KG1 (cell line): ENCODE results near the gene ROPN1B.
"Not testable (repeated sequence)": the region's sequence is repeated elsewhere in the genome, so short reads cannot be mapped to it uniquely, and the experiment has no call there.

ENCODE experiments used
- DNase-seq: peaks from one replicate; lab custom pipeline; 2025; lab: John Stamatoyannopoulos, UW

The ROPN1B gene

DNA sequence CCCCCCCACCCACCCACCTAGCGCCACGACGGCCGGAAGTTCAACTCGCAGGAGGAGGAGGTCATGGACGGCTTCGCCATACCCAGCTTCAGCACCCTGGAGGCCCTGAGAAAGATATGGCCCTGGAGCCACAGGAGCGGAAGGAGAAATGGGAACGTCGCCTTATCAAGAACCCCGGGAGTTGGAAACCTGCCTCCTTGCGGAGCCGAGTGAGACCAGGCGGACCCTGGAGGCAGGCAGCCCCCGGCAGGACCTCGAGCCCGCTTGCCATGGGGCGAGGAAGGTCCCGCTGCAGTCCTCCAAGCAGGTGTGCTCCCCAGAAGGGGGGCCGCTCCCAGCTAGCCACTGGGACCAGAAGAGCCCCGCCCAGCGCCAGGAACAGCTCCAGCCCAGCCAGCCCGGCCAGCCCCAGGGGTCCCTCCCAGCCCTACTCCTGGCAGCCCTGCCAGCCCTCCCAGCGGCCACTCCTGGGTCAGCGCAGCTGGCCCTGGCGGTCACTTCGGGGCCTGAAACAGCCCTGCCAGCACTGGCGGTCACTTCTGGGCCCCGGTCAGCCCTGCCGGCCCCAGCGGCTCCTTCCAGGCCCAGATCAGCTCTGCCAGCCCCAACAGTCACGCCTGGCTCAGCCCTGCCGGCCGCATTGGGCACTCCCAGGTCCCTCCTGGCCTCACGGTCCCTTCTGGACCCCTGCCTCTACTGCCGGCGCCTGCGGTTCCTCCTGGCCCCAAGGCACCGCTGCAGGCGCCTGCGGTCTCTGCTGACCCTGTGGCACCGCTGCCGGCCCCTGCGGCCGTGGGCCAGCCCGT, 10.3 kb upstream of the ROPN1B start:
- no peak for DNase-seq

- DNase-seq: no peak
Observed at GRCh38 chr3:125959317-125960065, 9.5 kb upstream of the ROPN1B start.

GRCh38 chr3:125960066-125960424, 8.9 kb upstream of the ROPN1B start:
- DNase-seq: no peak

- no peak for DNase-seq
Observed at GRCh38 chr3:125960456-125961288, 8.3 kb upstream of the ROPN1B start.

DNA sequence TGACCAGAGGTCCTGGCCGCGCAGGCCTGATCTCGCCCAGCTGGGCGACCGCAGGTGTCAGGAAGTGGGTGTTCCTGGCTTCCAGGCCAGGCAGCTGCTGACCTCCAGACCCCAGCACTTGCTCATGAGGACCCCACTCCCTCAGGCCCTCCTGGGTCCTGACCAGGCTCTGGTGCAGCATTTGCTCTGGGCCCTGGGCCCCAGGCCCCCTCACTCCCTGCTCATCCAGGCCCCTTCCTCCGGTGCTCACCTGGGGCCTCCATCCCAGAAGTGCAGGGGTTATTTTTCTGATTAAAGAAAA, 7.7 kb upstream of the ROPN1B start:
- DNase-seq: no peak

- DNase-seq: not testable (repeated sequence)
Observed at GRCh38 chr3:125963834-125964233, 5.1 kb upstream of the ROPN1B start.

DNA sequence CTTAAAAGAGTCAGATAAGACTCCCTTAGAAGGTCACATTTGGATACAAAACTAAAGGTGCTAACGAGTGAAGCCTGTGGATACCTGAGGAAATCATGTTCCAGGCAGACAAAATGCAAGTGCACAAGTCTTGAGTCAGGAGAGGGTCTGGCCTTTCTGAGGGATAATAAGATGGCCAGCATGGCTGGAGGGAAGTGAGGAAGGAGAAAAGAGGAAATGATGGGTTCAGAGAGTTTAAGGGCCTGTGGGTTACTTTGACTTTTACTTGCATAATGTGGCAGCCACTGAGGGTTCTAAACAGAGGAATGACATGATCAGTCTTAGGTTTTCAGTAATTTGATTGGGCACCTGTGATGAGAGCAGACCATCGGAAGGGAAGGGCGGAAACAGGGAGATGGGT, 3.5 kb upstream of the ROPN1B start:
- DNase-seq: no peak

DNA sequence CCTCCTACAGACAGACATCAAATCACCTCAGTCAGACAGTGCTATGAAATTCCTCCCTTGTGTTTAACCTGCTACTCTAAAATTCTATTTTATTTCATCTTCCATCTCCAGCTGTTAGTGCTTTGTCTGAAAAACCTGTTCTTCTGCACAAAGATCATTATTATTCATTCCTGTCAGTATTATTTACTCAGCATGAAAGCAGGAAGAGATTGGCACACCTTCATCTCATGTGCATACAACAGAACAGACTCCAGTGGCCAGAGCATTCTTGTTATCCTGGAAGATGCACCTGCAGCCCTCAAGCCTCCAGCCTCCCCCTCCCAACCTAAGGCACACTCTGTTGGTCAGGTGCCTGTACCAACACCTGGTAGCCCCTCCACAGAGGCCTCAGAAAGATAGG, 1.8 kb upstream of the ROPN1B start:
- DNase-seq: no peak

DNA sequence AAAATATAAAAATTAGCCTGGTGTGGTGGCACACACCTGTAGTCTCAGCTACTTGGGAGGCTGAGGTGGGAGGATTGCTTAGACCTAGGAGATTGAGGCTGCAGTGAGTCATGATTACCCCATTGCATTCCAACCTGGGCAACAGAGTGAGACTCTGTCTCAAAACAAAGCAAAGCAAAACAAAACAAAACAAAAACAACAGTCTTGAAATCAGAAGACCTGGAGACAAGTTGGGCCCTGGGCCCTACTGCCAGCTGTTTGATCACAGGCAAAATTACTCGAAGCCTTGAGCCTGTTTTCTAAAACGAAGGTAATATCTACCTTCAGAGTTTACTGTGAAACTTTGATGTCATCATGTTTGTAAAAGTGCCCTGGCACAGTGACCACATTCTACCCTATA, 857 bp upstream of the ROPN1B start:
- not testable (repeated sequence) for DNase-seq

- DNase-seq: not testable (repeated sequence)
Observed at GRCh38 chr3:125971997-125972944, 3.3 kb downstream of the ROPN1B start.

DNA sequence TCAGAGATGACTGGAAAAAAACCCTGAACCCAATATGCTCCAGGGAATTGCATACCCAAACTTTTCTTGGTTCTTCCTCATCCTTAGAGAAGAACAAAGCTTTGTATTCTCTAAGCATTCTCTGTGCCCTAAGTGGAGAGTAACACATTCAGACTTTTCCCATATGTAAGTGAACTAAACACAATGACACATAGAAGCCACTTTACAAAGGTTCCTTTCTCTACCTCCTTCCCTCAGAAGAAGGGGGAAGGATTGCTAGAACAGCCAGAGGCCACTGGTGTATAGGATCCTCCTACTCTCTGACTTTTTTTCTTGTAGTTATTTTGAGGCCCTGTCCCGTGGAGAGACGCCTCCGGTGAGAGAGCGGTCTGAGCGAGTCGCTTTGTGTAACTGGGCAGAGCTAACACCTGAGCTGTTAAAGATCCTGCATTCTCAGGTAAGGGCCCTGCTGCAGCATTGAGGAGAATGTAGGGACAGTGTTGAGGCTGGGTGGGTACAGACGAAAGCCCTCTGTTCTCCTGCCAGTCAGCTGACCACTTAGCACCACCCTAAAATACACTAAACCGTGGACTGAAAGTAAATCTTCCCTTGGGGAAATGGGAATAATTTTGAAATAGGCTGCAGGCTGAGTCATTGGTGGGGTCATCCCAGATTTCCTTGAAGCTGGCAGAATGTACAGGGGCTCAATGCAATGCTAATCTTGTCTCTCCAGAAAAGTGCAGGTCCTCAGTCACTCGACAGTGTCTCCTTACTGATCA, 6.4 kb downstream of the ROPN1B start:
- not testable (repeated sequence) for DNase-seq

DNA sequence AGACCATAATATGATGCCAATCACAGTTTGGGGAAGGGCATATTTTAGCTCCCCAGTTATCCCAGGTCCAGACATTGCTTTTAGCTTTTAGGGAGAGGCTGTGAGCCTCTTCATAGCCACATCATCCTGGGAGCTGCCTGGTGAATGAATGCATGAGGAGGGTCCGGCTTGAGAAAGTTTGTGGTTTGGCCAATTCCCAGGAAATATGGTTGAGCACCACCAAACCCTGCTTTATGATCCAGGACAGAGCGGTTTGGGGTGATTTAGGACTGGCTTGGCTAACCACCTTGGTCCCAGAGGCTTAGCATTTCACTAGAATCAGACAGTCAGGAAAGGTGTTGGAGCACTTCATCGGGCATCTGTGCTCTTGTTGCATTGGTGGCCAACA, 7.0 kb downstream of the ROPN1B start:
- DNase-seq: not testable (repeated sequence)

DNA sequence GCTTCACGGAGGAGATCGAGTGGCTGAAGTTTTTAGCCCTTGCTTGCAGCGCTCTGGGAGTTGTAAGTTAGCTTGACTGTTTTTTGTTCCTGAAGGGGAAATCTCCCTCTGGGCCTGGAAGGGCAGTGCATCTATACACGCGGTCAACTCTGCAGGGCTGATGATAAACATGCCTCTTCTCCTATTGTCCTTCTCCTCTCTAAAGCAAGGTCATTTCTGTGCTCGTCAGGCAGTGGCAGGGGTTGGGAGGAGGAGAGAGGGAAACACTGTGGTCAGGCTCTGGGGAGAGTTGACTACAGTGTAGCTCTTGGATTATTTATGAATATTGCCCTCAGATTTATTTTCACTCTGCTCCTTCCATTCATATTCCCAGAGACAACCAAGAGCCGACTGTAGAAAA, 8.1 kb downstream of the ROPN1B start:
- not testable (repeated sequence) for DNase-seq

GRCh38 chr3:125984951-125985350, 16.0 kb downstream of the ROPN1B start:
- not testable (repeated sequence) for DNase-seq

DNA sequence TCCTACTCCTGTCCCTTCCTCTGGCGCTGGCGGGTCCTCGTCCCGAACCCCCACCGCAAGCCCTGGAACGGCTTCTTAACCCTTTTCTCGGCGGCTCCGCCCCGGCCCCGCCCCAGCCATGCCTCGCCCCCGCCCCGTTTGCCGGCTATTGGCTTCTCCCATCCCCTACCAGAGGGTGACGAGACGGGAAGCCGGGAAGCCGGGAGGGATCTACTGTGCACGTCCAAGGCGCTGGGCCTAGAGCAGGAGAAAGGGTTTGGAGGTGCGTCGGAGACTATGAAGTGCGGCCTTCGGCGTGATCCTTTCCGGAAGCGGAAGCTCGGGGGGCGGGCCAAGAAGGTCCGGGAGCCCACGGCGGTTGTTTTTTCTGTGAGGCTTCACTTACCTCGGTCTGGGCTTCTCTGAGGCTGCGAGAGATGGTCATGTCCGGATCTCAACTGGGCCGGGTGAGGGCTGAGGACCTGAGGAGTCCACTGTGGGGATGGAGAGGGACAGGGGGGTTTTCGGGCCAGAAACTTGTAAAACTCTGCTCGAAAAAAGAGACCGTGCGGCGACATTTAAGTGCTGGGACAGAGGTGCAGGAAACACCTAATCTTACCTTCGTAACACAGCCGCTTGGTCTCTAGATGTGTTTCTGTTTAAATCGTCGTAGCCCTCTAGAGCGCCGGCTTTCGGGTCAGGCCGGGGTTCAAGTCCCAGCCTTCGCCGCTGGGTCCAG, 21.4 kb downstream of the ROPN1B start:
- peak; percentile 41 for DNase-seq

DNA sequence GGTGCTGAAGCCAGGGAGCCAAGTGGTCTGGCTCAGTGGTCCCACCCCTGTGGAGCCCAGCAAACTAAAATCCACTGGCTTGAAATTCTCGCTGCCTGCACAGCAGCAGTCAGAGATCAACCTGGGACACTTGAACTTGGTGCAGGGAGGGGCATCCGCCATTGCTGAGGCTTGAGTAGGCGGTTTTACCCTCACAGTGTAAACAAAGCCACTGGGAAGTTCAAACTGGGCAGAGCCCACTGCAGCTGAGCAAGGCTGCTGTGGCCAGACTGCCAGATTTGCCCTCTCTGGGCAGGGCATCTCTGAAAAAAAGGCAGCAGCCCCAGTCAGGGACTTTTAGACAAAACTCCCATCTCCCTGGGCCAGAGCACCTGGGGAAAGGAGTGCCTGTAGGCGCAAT, 27.8 kb downstream of the ROPN1B start:
- DNase-seq: not testable (repeated sequence)

DNA sequence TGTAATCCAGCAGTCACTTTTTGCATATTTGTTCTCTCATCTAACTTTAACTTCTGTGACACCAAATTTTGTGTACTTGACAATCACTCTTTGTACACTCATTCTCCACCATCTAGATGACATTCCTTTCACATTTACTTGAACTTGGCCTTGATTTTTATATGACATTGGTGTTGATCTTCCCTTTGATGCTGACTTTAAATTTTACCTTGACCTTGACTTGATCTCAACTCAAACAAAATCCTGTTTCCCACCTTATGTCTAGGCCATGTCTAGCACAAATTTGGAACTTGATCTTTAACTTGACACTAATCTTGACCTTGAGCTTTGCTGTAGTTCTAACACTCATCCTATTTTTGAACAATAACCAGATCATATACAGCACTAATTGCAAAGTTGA, 33.2 kb downstream of the ROPN1B start:
- no peak for DNase-seq

DNA sequence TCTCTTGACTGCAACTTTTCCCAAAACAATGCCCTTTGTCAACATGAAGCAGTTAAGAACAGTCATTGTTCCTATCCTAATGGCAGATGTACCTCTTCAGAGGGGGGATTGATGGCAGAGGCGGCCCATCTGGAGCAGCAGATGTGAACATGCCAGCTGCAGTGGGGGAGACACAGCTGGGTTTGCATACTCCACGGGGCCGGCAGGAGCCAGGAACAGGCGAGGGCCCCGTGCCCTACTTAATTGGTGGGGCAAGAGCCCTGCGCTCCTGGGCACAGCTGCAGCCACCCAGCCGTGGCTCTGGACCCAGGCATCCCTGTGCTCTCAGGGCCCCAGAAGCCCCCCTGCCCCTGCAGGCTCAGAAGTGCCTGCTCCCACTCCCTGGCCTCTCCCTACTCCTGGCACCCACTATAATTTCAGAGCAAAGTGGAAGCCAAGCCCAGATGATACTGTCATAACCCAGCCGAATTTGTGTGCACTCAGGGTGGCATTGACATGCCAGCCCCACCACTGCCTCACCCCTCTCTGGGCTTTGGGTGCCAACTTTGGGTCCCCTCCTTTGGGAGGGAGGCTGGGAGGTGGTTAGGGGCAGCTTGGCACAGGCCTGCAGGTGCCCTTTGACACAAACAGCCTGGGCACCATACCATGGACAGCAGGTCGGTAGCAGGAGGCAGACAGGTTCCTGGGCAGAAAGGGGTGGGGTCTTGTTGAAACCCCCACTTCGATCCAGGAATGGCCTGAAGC, 34.6 kb downstream of the ROPN1B start:
- no peak for DNase-seq

DNA sequence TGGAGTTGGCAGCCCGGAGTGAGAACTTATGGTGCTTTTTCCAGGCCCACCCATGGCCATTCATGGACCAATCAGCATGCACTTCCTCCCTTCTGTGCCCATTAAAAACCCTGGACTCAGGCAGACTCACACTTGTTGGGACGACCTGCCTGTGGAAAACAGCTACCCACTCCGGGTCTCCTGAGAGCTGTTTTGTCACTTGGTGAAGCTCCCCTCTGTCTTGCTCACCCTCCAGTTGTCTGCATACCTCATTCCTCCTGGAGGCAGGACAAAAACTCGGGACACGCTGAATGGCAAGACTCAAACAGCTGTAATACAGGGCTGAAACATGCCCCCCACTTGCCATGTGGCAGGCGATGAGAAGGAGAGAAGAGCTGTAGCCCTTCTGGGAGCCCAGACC, 35.2 kb downstream of the ROPN1B start:
- DNase-seq: no peak

DNA sequence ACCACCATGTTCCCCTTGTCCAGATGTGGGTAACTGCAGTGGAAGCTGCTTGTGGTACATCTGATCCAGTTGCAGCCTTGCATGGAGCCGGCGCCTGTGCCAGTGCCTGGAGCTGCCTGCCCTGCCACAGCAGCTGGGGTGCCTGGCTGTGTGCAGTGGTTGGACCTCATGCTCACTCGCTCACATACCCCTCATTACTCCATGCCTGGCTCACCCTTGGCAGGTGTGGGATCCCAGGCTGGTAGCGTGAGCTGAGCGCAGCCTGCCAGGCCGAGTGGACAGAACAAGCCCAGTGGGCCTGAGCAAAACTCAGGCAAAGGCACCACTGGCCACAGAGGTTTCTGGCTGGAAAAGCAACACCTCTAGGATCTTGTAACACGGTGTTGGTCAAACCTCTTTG, 35.7 kb downstream of the ROPN1B start:
- no peak for DNase-seq
